HepG2 (cell line): Measurements from ENCODE around the gene BABAM2. TPM values are rescaled to one million over a fixed set of nuclear protein-coding genes. Genes with fewer than 3 reads are reported as not detected.

Experiments used
- ATAC-seq: fragments of 200-7000 bp; cut with Tn5 transposase; 3 replicates; pipeline ENCODE4 v1.9.1; 2020; ENCODE audit warnings: mild to moderate bottlenecking, moderate library complexity
- BruUV-seq: library from RNA; stranded (reverse); fragments of 400-500 nt; replicated peaks from 2 replicates; lab custom pipeline; 2021; lab: Mats Ljungman, UMichigan
- CTCF ChIA-PET: fragments of 300-600 bp; formaldehyde crosslinking; extraction: SDS; loops from one replicate; lab custom pipeline; 2021; ENCODE audit warnings: low total read pairs, inconsistent platforms, low intra/inter-chr PET ratio; lab: Yijun Ruan, JAX
- POLR2A ChIA-PET: fragments of 350-600 bp; sonication (Branson Sonifier 250); formaldehyde crosslinking; loops from one replicate; lab custom pipeline; 2020; ENCODE audit warnings: antibody characterized with exemption, inconsistent platforms; lab: Yijun Ruan, JAX
- DNase-seq: peaks from one replicate; pipeline ENCODE4 v3.0.0-alpha.2; 2015; ENCODE audit warnings: low spot score
- FAIRE-seq: peaks from 3 replicates; lab custom pipeline; 2011; peaks lifted over from hg19 to GRCh38; lab: Jason Lieb, UNC
- H2AFZ ChIP-seq: one replicate; pipeline ENCODE4 v1.6.1; 2011; ENCODE audit warnings: low read length, inconsistent platforms
- H3K27ac ChIP-seq: fragments of 300-600 bp; 3 replicates; pipeline ENCODE4 v1.8.0; 2011; ENCODE audit warnings: mixed run types, mild to moderate bottlenecking, mixed read lengths, low read length, inconsistent platforms; ENCODE audit not compliant: insufficient read depth; ENCODE audit errors: extremely low read length
- H3K27me3 ChIP-seq, 2 experiments: fragments of 200-600 bp in 1 of 2; 2 replicates in 1 of 2; 3 replicates in 1 of 2; pipeline versions ENCODE4 v1.6.0 to v1.8.0; 2011; ENCODE audit warnings: low read length in 2 of 2, mild to moderate bottlenecking in 2 of 2, moderate library complexity in 2 of 2, inconsistent platforms in 1 of 2; ENCODE audit not compliant: insufficient read depth in 2 of 2, control insufficient read depth in 1 of 2
- H3K36me3 ChIP-seq, 2 experiments: fragments of 200-600 bp in 1 of 2; replicated peaks in 1 of 2; 2 replicates in 1 of 2; 3 replicates in 1 of 2; pipeline versions ENCODE4 v1.5.1 to v1.8.0; 2011; ENCODE audit warnings: low read length in 2 of 2, inconsistent platforms in 1 of 2; ENCODE audit not compliant: insufficient read depth in 2 of 2, control insufficient read depth in 1 of 2
- H3K4me1 ChIP-seq: 2 replicates; pipeline ENCODE4 v1.5.1; 2012; ENCODE audit warnings: low read length, inconsistent platforms; ENCODE audit not compliant: insufficient read depth
- H3K4me2 ChIP-seq: 2 replicates; pipeline ENCODE4 v1.6.0; 2011; ENCODE audit warnings: low read depth, low read length, inconsistent platforms
- H3K4me3 ChIP-seq, 3 experiments: fragments of 200-600 bp in 1 of 3; sonication (generic), shearing (Covaris generic) in 1 of 3; replicated peaks in 1 of 3; 2 replicates each; pipeline ENCODE4 v1.5.1; 2011 to 2016; ENCODE audit warnings: low read length in 3 of 3, inconsistent platforms in 2 of 3, low read depth in 2 of 3, mild to moderate bottlenecking in 2 of 3, control low read depth in 1 of 3, mixed read lengths in 1 of 3; ENCODE audit not compliant: insufficient read depth in 1 of 3
- H3K79me2 ChIP-seq: one replicate; pipeline ENCODE4 v1.6.1; 2011; ENCODE audit warnings: low read length, inconsistent platforms; ENCODE audit not compliant: insufficient read depth
- H3K9ac ChIP-seq: 2 replicates; pipeline ENCODE4 v1.6.0; 2011; ENCODE audit warnings: mild to moderate bottlenecking, low read depth, low read length, inconsistent platforms; ENCODE audit not compliant: insufficient read depth
- H3K9me3 ChIP-seq: 2 replicates; pipeline ENCODE4 v1.5.1; 2012; ENCODE audit warnings: mild to moderate bottlenecking, low read length
- H4K20me1 ChIP-seq: 2 replicates; pipeline ENCODE4 v1.6.0; 2011; ENCODE audit warnings: inconsistent platforms, mild to moderate bottlenecking, low read length, moderate library complexity; ENCODE audit not compliant: insufficient read depth
- ELF4 ChIP-seq: sonication (generic); formaldehyde crosslinking; IDR thresholded peaks from 2 replicates; pipeline ENCODE4 v1.5.0; 2020; ENCODE audit warnings: missing genetic modification reagents, mild to moderate bottlenecking, moderate library complexity, borderline replicate concordance
- MEIS2 ChIP-seq: sonication (generic); formaldehyde crosslinking; IDR thresholded peaks from 2 replicates; pipeline ENCODE4 v1.9.0; 2021; ENCODE audit warnings: mild to moderate bottlenecking, missing genetic modification reagents
- MIER2 ChIP-seq: IDR thresholded peaks from 2 replicates; pipeline ENCODE4 v1.6.1; 2016; ENCODE audit warnings: missing biosample characterization, missing genetic modification reagents
- REXO4 ChIP-seq: sonication (generic); formaldehyde crosslinking; IDR thresholded peaks from 2 replicates; pipeline ENCODE4 v1.8.0; 2022; ENCODE audit warnings: missing genetic modification reagents, mild to moderate bottlenecking, borderline replicate concordance
- SKI ChIP-seq: fragments of 450-650 bp; IDR thresholded peaks from one replicate; pipeline ENCODE4 v1.6.1; 2018; ENCODE audit warnings: mild to moderate bottlenecking; ENCODE audit not compliant: partially characterized antibody
- SP2 ChIP-seq: sonication (generic); formaldehyde crosslinking; IDR thresholded peaks from 2 replicates; pipeline ENCODE4 v1.5.1; 2020; ENCODE audit warnings: mild to moderate bottlenecking, missing genetic modification reagents
- ZNF12 ChIP-seq: sonication (generic); formaldehyde crosslinking; IDR thresholded peaks from 2 replicates; pipeline ENCODE4 v1.5.0; 2020; ENCODE audit warnings: missing genetic modification reagents
- ZNF460 ChIP-seq: sonication (generic); formaldehyde crosslinking; IDR thresholded peaks from 2 replicates; pipeline ENCODE4 v1.5.1; 2020; ENCODE audit warnings: missing genetic modification reagents, mild to moderate bottlenecking, borderline replicate concordance
- WGBS: methylation state at CpG from one replicate; pipeline ENCODE4 v1.1.6; 2017; ENCODE audit warnings: low lambda C conversion rate; 5-methylcytosine and 5-hydroxymethylcytosine counted together
- in situ Hi-C: cut with HindIII; loops from 2 replicates; pipeline ENCODE4 v1.10.0; 2017; ENCODE audit warnings: low pct_unique_long_range_greater_than_20kb; ENCODE audit not compliant: extremely low pct_ligation_motif_present
- intact Hi-C: fragments of 100-400 bp; cut with micrococcal nuclease; formaldehyde crosslinking; loops from one replicate; pipeline ENCODE4 v1.10.0; 2022; ENCODE audit not compliant: unreplicated experiment
- polyA plus RNA-seq, 8 experiments: library from polyadenylated mRNA; depleted of rRNA in 3 of 8; stranded (reverse) in 7 of 8; unstranded in 1 of 8; fragments of >200 nt; fragmentation: Illumina TruSeq in 4 of 8; extraction: Trizol in 4 of 8; gene quantifications; 2 replicates each; pipeline versions ENCODE4 v1.2.1 to v1.2.3, GENCODE V29; 2011 to 2016; ENCODE audit warnings: low read depth in 4 of 8, missing spikeins in 1 of 8, mixed read lengths in 1 of 8; ENCODE audit not compliant: insufficient read depth in 1 of 8
- total RNA-seq, 5 experiments: library from RNA; depleted of rRNA; stranded (reverse); fragments of >200 nt; fragmentation: Illumina TruSeq; extraction: Trizol; gene quantifications; 2 replicates each; pipeline ENCODE4 v1.2.3, GENCODE V29; 2016; ENCODE audit warnings: low read depth in 1 of 5
- TF ChIP-seq, protein P1 (sequence below): sonication (generic); formaldehyde crosslinking; IDR thresholded peaks from 2 replicates; pipeline ENCODE4 v1.4.0; 2020; ENCODE audit warnings: missing genetic modification reagents, borderline replicate concordance
- TF ChIP-seq, protein P2 (sequence below): IDR thresholded peaks from 2 replicates; pipeline ENCODE4 v1.6.1; 2018; ENCODE audit warnings: missing genetic modification reagents, mild to moderate bottlenecking, missing compliant biosample characterization

The BABAM2 gene
- total and polyA plus RNA-seq, 2 of the 13 experiments (the other 11 are each of a cell fraction or from before 2014, with no cell fraction given): 24.9 to 28.0 TPM

DNA sequence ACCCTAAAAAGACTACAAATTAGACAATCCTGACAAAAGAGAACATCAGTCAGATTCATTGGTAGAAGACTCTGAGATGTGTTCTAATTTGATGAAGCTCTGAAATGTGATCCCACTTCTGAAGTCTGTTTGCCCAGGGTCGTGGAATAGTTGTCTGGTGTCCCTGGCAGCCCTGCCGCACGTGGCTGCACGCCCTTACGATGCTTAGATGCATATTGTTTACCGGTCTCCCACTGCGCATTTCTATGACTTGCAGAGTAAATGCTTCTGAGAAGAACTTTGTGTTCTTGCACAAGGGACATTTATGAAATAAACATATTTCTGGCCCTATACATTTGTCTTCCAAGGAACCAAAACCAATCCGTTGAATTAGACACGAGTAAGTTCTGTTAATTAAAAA, 243.2 kb downstream of the BABAM2 start (continued):
- TF ChIP-seq ZNF460 (no peak), MIER2 (CRISPR knock-in tag) (no peak), ZNF12 (CRISPR knock-in tag) (no peak), SKI (no peak), SP2 (no peak)
- TF ChIP-seq, protein P1, sequence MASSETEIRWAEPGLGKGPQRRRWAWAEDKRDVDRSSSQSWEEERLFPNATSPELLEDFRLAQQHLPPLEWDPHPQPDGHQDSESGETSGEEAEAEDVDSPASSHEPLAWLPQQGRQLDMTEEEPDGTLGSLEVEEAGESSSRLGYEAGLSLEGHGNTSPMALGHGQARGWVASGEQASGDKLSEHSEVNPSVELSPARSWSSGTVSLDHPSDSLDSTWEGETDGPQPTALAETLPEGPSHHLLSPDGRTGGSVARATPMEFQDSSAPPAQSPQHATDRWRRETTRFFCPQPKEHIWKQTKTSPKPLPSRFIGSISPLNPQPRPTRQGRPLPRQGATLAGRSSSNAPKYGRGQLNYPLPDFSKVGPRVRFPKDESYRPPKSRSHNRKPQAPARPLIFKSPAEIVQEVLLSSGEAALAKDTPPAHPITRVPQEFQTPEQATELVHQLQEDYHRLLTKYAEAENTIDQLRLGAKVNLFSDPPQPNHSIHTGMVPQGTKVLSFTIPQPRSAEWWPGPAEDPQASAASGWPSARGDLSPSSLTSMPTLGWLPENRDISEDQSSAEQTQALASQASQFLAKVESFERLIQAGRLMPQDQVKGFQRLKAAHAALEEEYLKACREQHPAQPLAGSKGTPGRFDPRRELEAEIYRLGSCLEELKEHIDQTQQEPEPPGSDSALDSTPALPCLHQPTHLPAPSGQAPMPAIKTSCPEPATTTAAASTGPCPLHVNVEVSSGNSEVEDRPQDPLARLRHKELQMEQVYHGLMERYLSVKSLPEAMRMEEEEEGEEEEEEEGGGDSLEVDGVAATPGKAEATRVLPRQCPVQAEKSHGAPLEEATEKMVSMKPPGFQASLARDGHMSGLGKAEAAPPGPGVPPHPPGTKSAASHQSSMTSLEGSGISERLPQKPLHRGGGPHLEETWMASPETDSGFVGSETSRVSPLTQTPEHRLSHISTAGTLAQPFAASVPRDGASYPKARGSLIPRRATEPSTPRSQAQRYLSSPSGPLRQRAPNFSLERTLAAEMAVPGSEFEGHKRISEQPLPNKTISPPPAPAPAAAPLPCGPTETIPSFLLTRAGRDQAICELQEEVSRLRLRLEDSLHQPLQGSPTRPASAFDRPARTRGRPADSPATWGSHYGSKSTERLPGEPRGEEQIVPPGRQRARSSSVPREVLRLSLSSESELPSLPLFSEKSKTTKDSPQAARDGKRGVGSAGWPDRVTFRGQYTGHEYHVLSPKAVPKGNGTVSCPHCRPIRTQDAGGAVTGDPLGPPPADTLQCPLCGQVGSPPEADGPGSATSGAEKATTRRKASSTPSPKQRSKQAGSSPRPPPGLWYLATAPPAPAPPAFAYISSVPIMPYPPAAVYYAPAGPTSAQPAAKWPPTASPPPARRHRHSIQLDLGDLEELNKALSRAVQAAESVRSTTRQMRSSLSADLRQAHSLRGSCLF (CRISPR knock-in tag): no peak

DNA sequence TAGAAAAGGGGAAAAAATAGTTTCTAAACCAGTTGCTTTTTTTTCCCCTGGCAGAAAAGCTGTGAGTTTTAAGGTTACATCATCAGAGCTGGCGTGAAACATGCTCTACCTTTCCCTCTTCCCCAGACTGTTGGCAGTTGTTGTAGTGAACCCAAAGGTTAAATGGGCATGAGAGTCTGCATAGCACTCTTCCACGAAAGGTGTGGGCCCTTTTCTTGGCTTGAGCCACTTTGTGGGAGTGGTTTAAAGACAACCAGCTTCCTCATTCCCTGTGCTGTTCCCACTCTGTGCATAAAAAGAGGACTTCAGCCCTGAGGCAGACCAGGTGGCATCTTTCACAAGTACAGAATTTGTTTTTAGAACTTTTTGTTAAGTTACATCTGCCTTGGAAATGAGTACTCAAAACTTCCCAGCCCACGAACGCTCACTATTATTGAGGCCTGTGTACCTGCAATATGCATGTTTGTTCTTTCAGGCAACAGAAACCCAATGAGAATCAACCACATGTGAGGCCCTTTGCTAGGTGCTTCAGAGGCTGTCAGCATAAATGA, 243.8 kb downstream of the BABAM2 start:
- no peak for ATAC-seq
- no peaks in the 10 kb centered on the region for H3K9me3 ChIP-seq
- CTCF ChIA-PET: no interaction called here
- in situ Hi-C loops: no loop called here
- POLR2A ChIA-PET: interaction anchor here (0.7 kb wide), 1 partner anchor 10 kb away, joined by 4 read pairs; no protein-coding TSS in a partner anchor
- no peak overlapping the region for H3K4me3 ChIP-seq
- TF ChIP-seq MEIS2 (CRISPR knock-in tag): no peak
- no peak for TF ChIP-seq ELF4 (CRISPR knock-in tag)
- TF ChIP-seq, protein P2, sequence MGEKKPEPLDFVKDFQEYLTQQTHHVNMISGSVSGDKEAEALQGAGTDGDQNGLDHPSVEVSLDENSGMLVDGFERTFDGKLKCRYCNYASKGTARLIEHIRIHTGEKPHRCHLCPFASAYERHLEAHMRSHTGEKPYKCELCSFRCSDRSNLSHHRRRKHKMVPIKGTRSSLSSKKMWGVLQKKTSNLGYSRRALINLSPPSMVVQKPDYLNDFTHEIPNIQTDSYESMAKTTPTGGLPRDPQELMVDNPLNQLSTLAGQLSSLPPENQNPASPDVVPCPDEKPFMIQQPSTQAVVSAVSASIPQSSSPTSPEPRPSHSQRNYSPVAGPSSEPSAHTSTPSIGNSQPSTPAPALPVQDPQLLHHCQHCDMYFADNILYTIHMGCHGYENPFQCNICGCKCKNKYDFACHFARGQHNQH (CRISPR knock-in tag): no peak
- no peak for TF ChIP-seq REXO4 (CRISPR knock-in tag)
- TF ChIP-seq, all 625 proteins: peak for 0
- Histone ChIP-seq H3K27me3 (no peaks in the 10 kb centered on the region), H2AFZ (no peak overlapping the region), H3K4me1 (0 out of 2 replicates have a peak, but pooled peaks cover 7% of the 10 kb centered on the region), H3K9ac (no peak overlapping the region), H3K79me2 (no peaks in the 10 kb centered on the region), H3K4me2 (no peak overlapping the region), H4K20me1 (no peaks in the 10 kb centered on the region), H3K27ac (no peak overlapping the region), H3K36me3 (no peaks in the 10 kb centered on the region)
- intact Hi-C loops: no loop called here
- FAIRE-seq: no peak
- 90% methylated on average over 4 of the region's 4 CpGs for WGBS
- no peak for DNase-seq
- no TSS peak for BruUV-seq
